Epithelial cell of prostate (primary cell): ENCODE data around the gene PEAR1.

Source experiments
- DNase-seq: peaks from one replicate; pipeline ENCODE4 v3.0.0-alpha.2; 2011; ENCODE audit warnings: low read depth, low spot score
- H3K27ac ChIP-seq: fragments of 450-650 bp; 2 replicates; pipeline ENCODE4 v1.5.1; 2017; ENCODE audit warnings: mild to moderate bottlenecking

Gene PEAR1

GRCh38 chr1:156893048-156893953 is at the start of gene PEAR1:
TSS of gene PEAR1 (plus strand) at chr1:156893718. CDS start at chr1:156903927, 10,209 bp downstream.
- no peak within 1 kb of the TSS for H3K27ac ChIP-seq
- DNase-seq = no peak

- no peak for DNase-seq
- H3K27ac ChIP-seq = no peak overlapping the region
Measured at GRCh38 chr1:156844102-156844501, 49.4 kb upstream of the PEAR1 start.

GRCh38 chr1:156844638-156845037 is 48.9 kb upstream of the PEAR1 start:
- no peak overlapping the region for H3K27ac ChIP-seq
- DNase-seq = no peak

- H3K27ac ChIP-seq = no peak overlapping the region
- no peak for DNase-seq
Measured at GRCh38 chr1:156845055-156845952, 48.2 kb upstream of the PEAR1 start.

- no peak for DNase-seq
Measured at GRCh38 chr1:156845953-156846545, 47.5 kb upstream of the PEAR1 start.

GRCh38 chr1:156846643-156847042 is 46.9 kb upstream of the PEAR1 start:
- DNase-seq = no peak
- no peak overlapping the region for H3K27ac ChIP-seq

More at GRCh38 chr1:156845953-156846545, 47.5 kb upstream of the PEAR1 start:
- H3K27ac ChIP-seq = no peak overlapping the region

GRCh38 chr1:156847591-156848460 is 45.7 kb upstream of the PEAR1 start:
- no peak overlapping the region for H3K27ac ChIP-seq
- DNase-seq = no peak

- no peak overlapping the region for H3K27ac ChIP-seq
- DNase-seq = no peak
Measured at GRCh38 chr1:156848461-156849150, 44.9 kb upstream of the PEAR1 start.

- no peak for DNase-seq
- H3K27ac ChIP-seq = no peak overlapping the region
Measured at GRCh38 chr1:156849151-156849496, 44.4 kb upstream of the PEAR1 start.

- no peak for DNase-seq
- no peak overlapping the region for H3K27ac ChIP-seq
Measured at GRCh38 chr1:156851779-156852417, 41.6 kb upstream of the PEAR1 start.

- no peak for DNase-seq
- no peak overlapping the region for H3K27ac ChIP-seq
Measured at GRCh38 chr1:156852418-156852874, 41.1 kb upstream of the PEAR1 start.

- H3K27ac ChIP-seq = no peak overlapping the region
- DNase-seq = no peak
Measured at GRCh38 chr1:156853761-156854160, 39.8 kb upstream of the PEAR1 start.

- H3K27ac ChIP-seq = no peak overlapping the region
- no peak for DNase-seq
Measured at GRCh38 chr1:156854634-156855033, 38.9 kb upstream of the PEAR1 start.

- H3K27ac ChIP-seq = no peak overlapping the region
- DNase-seq = no peak
Measured at GRCh38 chr1:156856282-156856785, 37.2 kb upstream of the PEAR1 start.

GRCh38 chr1:156857532-156857931 is 36.0 kb upstream of the PEAR1 start:
- H3K27ac ChIP-seq = no peak overlapping the region
- DNase-seq = no peak

- H3K27ac ChIP-seq = no peak overlapping the region
Measured at GRCh38 chr1:156858555-156858956, 35.0 kb upstream of the PEAR1 start.

GRCh38 chr1:156858959-156859522 is 34.5 kb upstream of the PEAR1 start, which contains the start of gene INSRR:
TSS of gene INSRR (minus strand) at chr1:156859117. CDS start at chr1:156858621, 496 bp downstream.
- no peak for DNase-seq
- H3K27ac ChIP-seq = no peak within 1 kb of the TSS

More at GRCh38 chr1:156858555-156858956, 35.0 kb upstream of the PEAR1 start:
- no peak for DNase-seq
